DND-41 (cell line): ENCODE results near the gene ZNF558.
"Not testable (repeated sequence)": the region's sequence is repeated elsewhere in the genome, so short reads cannot be mapped to it uniquely, and the experiment has no call there.

ENCODE experiments used
- ATAC-seq: fragments of 200-7000 bp; cut with Tn5 transposase; 3 replicates; pipeline ENCODE4 v1.9.1; 2021; ENCODE audit warnings: low read depth; ENCODE audit not compliant: insufficient read depth
- DNase-seq: peaks from one replicate; pipeline ENCODE4 v3.0.0-alpha.2; 2020
- H2AFZ ChIP-seq: 2 replicates; pipeline ENCODE4 v1.6.0; 2012; ENCODE audit warnings: low read depth, low read length
- H3K27ac ChIP-seq: 2 replicates; pipeline ENCODE4 v1.5.1; 2012; ENCODE audit warnings: low read length, inconsistent platforms
- H3K27me3 ChIP-seq: fragments of 200-600 bp; sonication (generic); 2 replicates; pipeline ENCODE4 v1.6.0; 2012; ENCODE audit warnings: low read length, mild to moderate bottlenecking, inconsistent platforms; ENCODE audit not compliant: insufficient read depth, poor library complexity
- H3K36me3 ChIP-seq: 2 replicates; pipeline ENCODE4 v1.5.1; 2012; ENCODE audit warnings: low read length, inconsistent platforms; ENCODE audit not compliant: insufficient read depth
- H3K4me1 ChIP-seq: 2 replicates; pipeline ENCODE4 v1.5.1; 2012; ENCODE audit warnings: mild to moderate bottlenecking, low read length; ENCODE audit not compliant: insufficient read depth
- H3K4me2 ChIP-seq: 2 replicates; pipeline ENCODE4 v1.6.0; 2012; ENCODE audit warnings: mild to moderate bottlenecking, moderate library complexity, low read length, inconsistent platforms; ENCODE audit not compliant: insufficient read depth
- H3K4me3 ChIP-seq, 2 experiments: fragments of 200-600 bp in 1 of 2; shearing (Covaris generic) in 1 of 2; 2 replicates each; pipeline ENCODE4 v1.5.1; 2012 to 2016; ENCODE audit warnings: inconsistent platforms in 2 of 2, low read length in 2 of 2, mild to moderate bottlenecking in 2 of 2, low read depth in 1 of 2, moderate library complexity in 1 of 2
- H3K79me2 ChIP-seq: 2 replicates; pipeline ENCODE4 v1.6.0; 2012; ENCODE audit warnings: low read length, inconsistent platforms; ENCODE audit not compliant: insufficient read depth
- H3K9ac ChIP-seq: 2 replicates; pipeline ENCODE4 v1.6.0; 2012; ENCODE audit warnings: low read depth, mild to moderate bottlenecking, inconsistent platforms, low read length, moderate library complexity
- H3K9me3 ChIP-seq: 2 replicates; pipeline ENCODE4 v1.5.1; 2012; ENCODE audit warnings: low read length, moderate library complexity, mild to moderate bottlenecking, inconsistent platforms; ENCODE audit not compliant: insufficient read depth, severe bottlenecking
- H4K20me1 ChIP-seq: 2 replicates; pipeline ENCODE4 v1.6.0; 2012; ENCODE audit warnings: low read length; ENCODE audit not compliant: insufficient read depth
- CTCF ChIP-seq: IDR thresholded peaks from 2 replicates; pipeline ENCODE4 v1.5.1; 2012; ENCODE audit warnings: borderline replicate concordance, low read length, moderate library complexity, mild to moderate bottlenecking; ENCODE audit not compliant: poor library complexity, severe bottlenecking; ENCODE audit errors: extremely low read depth
- EZH2 ChIP-seq: IDR thresholded peaks from 3 replicates; pipeline ENCODE4 v1.6.1; 2012; ENCODE audit warnings: borderline replicate concordance, low read depth, mild to moderate bottlenecking, moderate library complexity, low read length, inconsistent platforms; ENCODE audit not compliant: severe bottlenecking

ZNF558 gene

GRCh38 chr19:8806661-8807060 is 25.4 kb downstream of the ZNF558 start:
- Histone ChIP-seq H3K4me3 (no peak overlapping the region), H3K4me1 (no peaks in the 10 kb centered on the region), H2AFZ (no peak overlapping the region), H3K4me2 (no peak overlapping the region), H3K79me2 (no peaks in the 10 kb centered on the region), H3K27ac (no peak overlapping the region), H3K36me3 (peaks cover 52% of the 10 kb centered on the region), H3K27me3 (no peaks in the 10 kb centered on the region), H3K9me3 (peaks cover 51% of the 10 kb centered on the region), H4K20me1 (no peaks in the 10 kb centered on the region), H3K9ac (no peak overlapping the region)
- no peak for TF ChIP-seq CTCF
- no peak for TF ChIP-seq EZH2
- DNase-seq (no peak), ATAC-seq (no peak)

GRCh38 chr19:8794823-8795222 is 37.3 kb downstream of the ZNF558 start:
- DNase-seq (no peak), ATAC-seq (no peak)
- Histone ChIP-seq H3K4me1 (no peaks in the 10 kb centered on the region), H2AFZ (no peak overlapping the region), H3K79me2 (no peaks in the 10 kb centered on the region), H3K27me3 (no peaks in the 10 kb centered on the region), H3K9ac (no peak overlapping the region), H3K4me3 (no peak overlapping the region), H4K20me1 (no peaks in the 10 kb centered on the region), H3K9me3 (no peaks in the 10 kb centered on the region), H3K27ac (no peak overlapping the region), H3K4me2 (no peak overlapping the region), H3K36me3 (no peaks in the 10 kb centered on the region)
- no peak for TF ChIP-seq CTCF
- TF ChIP-seq EZH2, result no peak

GRCh38 chr19:8773587-8773986 is 58.5 kb downstream of the ZNF558 start:
- H3K4me1 ChIP-seq, DNase-seq, H3K27ac ChIP-seq, H3K79me2 ChIP-seq, H3K27me3 ChIP-seq, ATAC-seq, H3K9ac ChIP-seq, H3K36me3 ChIP-seq, H4K20me1 ChIP-seq, H3K4me2 ChIP-seq, H2AFZ ChIP-seq, H3K9me3 ChIP-seq, H3K4me3 ChIP-seq: not testable (repeated sequence)

GRCh38 chr19:8769265-8769664 is 62.8 kb downstream of the ZNF558 start:
- H3K4me2 ChIP-seq, H3K36me3 ChIP-seq, H3K4me1 ChIP-seq, H3K4me3 ChIP-seq, ATAC-seq, H3K27me3 ChIP-seq, DNase-seq, H3K79me2 ChIP-seq, H2AFZ ChIP-seq, H3K27ac ChIP-seq, H3K9me3 ChIP-seq, H3K9ac ChIP-seq, H4K20me1 ChIP-seq: not testable (repeated sequence)

- not testable (repeated sequence) for H3K27me3 ChIP-seq, DNase-seq, H3K9ac ChIP-seq, H3K36me3 ChIP-seq, H3K27ac ChIP-seq, H3K9me3 ChIP-seq, H3K4me1 ChIP-seq, ATAC-seq, H4K20me1 ChIP-seq, H2AFZ ChIP-seq, H3K4me2 ChIP-seq, H3K79me2 ChIP-seq, H3K4me3 ChIP-seq
Measured at GRCh38 chr19:8767257-8767656, 64.8 kb downstream of the ZNF558 start.
